GM18868 (cell line): Measurements from ENCODE around the gene TRIM50.
"Not testable (repeated sequence)": the region's sequence is repeated elsewhere in the genome, so short reads cannot be mapped to it uniquely, and the experiment has no call there.

Experiments
- ATAC-seq: cut with Tn5 transposase; IDR thresholded peaks from one replicate; pipeline ENCODE4 v1.9.1; 2021; ENCODE audit warnings: mild to moderate bottlenecking, moderate library complexity; ENCODE audit not compliant: unreplicated experiment

Gene TRIM50

DNA sequence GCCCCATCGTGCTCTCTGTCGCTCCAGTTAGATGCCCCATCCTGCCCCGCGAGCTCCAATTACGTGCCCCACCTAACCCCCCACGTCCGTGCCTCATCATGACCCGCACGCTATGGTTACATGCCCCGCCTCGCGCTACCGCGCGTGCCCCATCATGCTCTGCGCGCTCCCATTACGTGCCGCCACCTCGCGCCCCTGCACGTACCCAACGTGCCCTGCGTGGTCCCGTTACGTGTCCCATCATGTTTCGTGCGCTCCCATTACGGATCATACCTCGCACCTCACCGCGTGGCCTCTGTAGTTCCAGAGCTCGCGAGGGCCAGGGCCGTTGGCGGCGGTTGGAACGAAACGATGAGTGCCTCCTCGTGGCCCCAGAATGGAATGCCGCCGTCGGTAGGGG, at the start of gene TRIM50, which contains the start of gene FKBP6:
Gene TRIM50 (minus strand): TSS at position 161 of the 400 bp plus-strand sequence. CDS start 3,295 bp downstream, outside the sequence.
Gene FKBP6 (plus strand): TSS at position 240 of the 400 bp plus-strand sequence. CDS start 268 bp downstream, outside the sequence.
- not testable (repeated sequence) for ATAC-seq

DNA sequence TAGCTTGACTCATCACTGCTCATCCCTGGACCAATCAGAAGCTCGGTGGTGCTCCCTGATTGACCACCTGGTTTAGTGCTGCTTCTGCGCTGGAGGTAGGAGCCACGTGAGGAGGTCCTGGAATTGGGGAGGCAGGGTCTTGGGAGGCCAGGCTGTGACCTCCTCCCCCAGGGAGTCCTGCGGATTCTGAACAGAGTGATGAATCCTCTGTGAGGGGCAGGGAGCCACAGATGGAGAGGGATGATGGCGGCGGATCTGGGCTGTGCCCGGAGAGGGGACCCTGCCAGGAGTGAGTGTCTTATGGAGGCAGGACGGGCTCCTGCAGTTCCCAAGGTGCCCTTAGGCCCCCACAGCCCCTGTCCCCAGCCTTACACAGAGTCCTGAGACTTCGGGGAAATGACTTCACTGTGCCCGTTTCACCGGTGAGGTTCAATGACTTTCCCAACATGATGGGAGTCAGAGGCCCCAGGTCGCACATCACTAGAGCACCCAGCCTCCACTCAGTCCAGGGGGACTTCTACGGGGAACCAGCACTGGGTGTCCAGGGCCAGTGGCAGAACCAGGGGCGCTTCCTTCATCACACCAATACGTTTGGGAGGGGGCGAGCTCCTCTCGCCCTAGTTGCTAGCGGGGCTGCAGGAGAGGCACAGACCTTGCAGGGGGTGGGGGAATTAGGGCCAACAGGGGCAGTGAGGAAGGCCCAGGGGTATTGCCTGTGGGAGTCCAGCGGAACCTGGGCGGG, 49.0 kb upstream of the TRIM50 start:
- no peak for ATAC-seq

DNA sequence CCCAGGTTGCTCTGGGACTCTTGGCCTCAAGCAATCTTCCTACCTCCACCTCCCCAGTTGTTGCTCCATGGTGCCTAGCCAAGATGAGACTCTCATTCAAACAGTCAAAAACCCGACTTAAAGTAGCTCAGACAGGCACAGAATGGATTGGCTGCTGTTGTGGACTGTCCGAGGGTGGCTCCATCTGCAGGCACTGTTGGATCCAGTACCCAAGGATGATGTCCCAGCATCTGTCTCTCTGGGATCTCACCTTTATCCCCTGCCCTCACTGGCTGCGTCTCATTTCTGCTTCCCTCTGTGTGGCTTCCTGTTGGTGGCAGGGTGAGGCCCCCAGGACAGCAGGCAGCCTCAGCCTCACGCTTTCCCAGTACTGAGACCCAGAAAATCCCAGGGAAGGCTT, 48.4 kb upstream of the TRIM50 start:
- not testable (repeated sequence) for ATAC-seq

DNA sequence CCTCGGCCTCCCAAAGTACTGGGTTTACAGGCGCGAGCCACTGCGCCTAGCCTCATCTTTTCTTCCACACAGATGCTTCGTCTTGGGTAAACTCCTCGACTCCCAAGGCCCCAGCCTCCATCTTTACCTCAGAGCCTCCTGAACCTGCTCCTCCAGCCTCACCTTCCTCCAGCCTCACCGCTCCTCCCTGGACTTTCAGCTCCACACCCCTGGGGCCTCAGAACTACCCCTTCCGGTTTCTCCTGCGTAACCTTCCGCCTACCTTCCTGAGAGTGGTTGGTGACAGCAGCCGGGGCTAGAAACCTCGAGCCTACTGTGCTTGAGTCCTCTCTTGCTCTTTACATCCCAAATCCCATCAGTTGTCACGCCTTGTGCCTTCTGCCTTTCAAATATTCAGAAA, 45.9 kb upstream of the TRIM50 start:
- ATAC-seq, result no peak

GRCh38 chr7:73369622-73370021, 41.7 kb upstream of the TRIM50 start:
- no peak for ATAC-seq

DNA sequence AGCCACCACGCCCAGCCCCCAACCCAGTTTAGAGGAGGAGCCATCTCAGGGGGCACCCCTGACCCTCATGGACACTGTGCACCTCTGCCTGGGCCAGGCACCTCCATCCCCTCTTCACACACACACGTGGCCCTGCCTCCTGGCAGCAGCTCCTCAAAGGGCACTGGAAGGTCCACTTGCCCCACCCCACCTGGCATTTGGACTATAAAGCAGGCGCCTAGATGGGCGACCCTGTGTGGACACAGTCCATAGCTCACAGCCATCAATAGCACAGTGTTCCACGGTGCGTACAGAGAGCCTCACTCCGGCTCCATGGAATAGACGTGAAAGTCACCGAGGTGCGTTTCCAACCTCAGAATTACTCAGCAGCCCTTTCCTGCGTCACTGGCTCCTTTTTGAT, 41.1 kb upstream of the TRIM50 start:
- no peak for ATAC-seq

- no peak for ATAC-seq
Observed at GRCh38 chr7:73366990-73367389, 39.1 kb upstream of the TRIM50 start.

GRCh38 chr7:73366127-73366526, 38.2 kb upstream of the TRIM50 start:
- no peak for ATAC-seq

- no peak for ATAC-seq
Observed at GRCh38 chr7:73364006-73364728, 36.3 kb upstream of the TRIM50 start.

- ATAC-seq, result no peak
Observed at GRCh38 chr7:73363225-73364005, 35.5 kb upstream of the TRIM50 start.

GRCh38 chr7:73360590-73360989, 32.7 kb upstream of the TRIM50 start:
- ATAC-seq, result not testable (repeated sequence)

GRCh38 chr7:73359746-73360375, 32.0 kb upstream of the TRIM50 start:
- ATAC-seq, result no peak

- ATAC-seq, result no peak
Observed at GRCh38 chr7:73359306-73359705, 31.4 kb upstream of the TRIM50 start.

DNA sequence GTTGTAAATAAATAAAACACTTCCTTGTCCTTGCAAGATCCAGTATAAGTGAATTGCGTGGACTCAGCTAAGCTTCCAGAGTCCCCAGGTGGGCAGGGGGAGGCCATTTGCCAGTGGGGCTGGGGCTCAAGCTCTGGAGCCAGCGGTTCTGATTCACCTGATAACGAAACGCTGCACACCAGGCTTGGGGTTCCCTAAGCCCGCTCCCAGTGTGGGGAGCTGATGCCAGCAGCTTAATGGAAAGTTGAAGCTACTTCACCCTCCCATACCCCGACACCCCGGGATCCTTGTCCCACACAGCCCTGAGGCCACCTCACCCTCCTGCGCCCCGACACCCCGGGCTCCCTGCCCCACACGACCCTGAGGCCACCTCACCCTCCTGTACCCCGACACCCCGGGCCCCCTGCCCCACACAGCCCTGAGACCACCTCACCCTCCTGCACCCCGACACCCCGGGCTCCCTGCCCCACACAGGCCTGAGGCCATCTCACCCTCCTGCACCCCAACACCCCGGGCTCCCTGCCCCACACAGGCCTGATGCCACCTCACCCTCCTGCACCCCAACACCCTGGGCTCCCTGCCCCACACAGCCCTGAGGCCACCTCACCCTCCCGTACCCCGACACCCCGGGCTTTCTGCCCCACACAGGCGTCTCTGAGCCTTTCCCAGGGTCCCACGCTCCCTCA, 30.9 kb upstream of the TRIM50 start:
- no peak for ATAC-seq

DNA sequence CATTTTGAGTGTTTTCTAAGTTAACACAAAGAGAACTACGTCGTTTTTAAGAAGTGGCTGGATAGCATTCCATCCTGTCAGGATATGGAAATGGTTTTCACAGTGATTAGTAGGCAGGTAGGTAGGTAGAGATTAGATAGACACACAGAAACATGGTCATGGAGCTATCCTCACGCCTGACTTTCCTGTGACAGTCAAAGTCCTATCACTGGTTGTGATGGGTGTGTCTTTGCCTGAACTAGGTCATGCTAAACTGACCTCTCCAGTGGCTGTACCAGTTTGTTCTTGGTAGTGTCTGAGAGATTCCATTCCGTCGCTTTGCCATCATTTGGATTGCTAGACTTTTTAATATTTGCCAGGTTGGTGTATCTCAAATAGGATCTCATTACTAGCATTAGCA, 28.3 kb upstream of the TRIM50 start:
- no peak for ATAC-seq

DNA sequence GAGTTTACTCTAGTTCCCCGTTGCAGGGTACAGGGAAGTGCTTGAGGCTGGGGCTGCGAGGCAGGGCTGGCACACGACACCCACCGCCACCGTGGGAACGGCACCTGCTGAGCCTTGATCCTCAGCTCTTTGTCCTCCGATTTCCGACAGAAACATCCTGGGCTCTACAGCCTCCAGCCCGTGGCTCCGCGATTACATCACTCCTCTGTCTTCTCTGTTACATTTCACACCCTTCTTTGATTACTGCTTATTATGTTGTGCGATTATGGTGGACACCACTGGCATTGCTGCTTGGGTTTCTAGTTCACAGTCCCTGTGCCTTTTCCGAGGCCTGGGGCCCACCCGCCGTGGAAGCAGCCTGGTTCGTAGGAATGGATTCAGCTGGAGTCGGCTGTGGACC, 26.9 kb upstream of the TRIM50 start:
- ATAC-seq, result no peak

GRCh38 chr7:73354196-73354595, 26.3 kb upstream of the TRIM50 start:
- no peak for ATAC-seq

DNA sequence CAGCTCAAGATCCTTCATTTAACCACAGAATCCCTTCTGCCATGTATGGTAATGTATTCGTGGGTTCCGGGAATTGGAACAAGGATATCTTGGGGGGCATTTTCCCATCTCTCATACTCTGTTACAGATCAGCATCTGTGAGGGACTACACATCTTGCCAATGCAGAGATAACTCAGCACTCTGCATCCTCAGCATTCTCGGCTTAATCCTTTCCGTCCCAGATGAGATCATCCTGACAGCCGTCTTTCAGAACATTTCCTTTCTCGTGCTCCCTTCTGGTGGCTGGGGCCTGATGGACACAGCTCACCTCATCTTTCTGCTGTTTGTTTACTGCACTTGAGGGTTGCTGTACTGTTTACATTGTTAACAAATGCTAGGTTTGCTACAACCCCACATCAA, 25.4 kb upstream of the TRIM50 start:
- no peak for ATAC-seq

DNA sequence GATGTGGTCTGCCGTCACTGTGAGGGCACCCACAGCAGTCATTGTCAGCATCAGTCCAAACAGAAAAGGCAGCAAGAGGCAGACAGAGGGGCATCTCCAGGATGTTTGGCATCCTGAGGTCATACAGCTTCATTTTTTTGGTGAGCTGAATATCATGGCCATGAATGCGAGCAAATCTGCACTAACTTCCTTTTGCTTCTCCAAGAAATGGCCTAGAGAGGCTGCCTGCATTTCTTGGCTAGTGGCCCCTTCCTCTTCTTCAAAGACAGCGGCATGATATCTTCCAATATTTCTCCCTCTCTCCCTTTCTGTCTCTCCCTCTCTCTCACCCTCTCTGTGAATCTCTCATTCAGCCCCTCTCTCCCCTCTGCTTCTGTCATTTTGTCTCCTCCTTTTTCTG, 24.9 kb upstream of the TRIM50 start:
- no peak for ATAC-seq

GRCh38 chr7:73351447-73352167, 23.7 kb upstream of the TRIM50 start:
- ATAC-seq, result no peak
